ENCODE results near the gene MSH5. TPM values are rescaled to one million over a fixed set of nuclear protein-coding genes. Genes with fewer than 3 reads are reported as not detected.

Gene MSH5
- total and polyA plus RNA-seq, 2 of the 13 experiments (the other 11 are each of a cell fraction or from before 2014, with no cell fraction given): 10.2 to 38.7 TPM

- no peak for TF ChIP-seq RARG (CRISPR knock-in tag; IDR thresholded peaks at IDR 0.05; ENCODE audit: low read depth)
- TF ChIP-seq HNF1A (IDR thresholded peaks at IDR 0.05; ENCODE audit: low read depth): no peak
- 0 out of 2 replicates have a peak, but pooled peaks have one; percentile 17 for TF ChIP-seq HNF1A (CRISPR knock-in tag; IDR thresholded peaks at IDR 0.05; ENCODE audit: borderline replicate concordance)
- TF ChIP-seq IKZF1 (IDR thresholded peaks at IDR 0.05): no peak
- peak; percentile 61 for TF ChIP-seq ELF1 (CRISPR knock-in tag; IDR thresholded peaks at IDR 0.05)
- peak; percentile 66 for TF ChIP-seq ZNF687 (CRISPR knock-in tag; IDR thresholded peaks at IDR 0.05)
- TF ChIP-seq ZNF484 (CRISPR knock-in tag; IDR thresholded peaks at IDR 0.05; ENCODE audit: borderline replicate concordance, low read depth): no peak
- TF ChIP-seq, protein P1, sequence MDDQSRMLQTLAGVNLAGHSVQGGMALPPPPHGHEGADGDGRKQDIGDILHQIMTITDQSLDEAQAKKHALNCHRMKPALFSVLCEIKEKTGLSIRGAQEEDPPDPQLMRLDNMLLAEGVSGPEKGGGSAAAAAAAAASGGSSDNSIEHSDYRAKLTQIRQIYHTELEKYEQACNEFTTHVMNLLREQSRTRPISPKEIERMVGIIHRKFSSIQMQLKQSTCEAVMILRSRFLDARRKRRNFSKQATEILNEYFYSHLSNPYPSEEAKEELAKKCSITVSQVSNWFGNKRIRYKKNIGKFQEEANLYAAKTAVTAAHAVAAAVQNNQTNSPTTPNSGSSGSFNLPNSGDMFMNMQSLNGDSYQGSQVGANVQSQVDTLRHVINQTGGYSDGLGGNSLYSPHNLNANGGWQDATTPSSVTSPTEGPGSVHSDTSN (CRISPR knock-in tag; IDR thresholded peaks at IDR 0.05; ENCODE audit: borderline replicate concordance): no peak
- TF ChIP-seq JDP2 (CRISPR knock-in tag; IDR thresholded peaks at IDR 0.05; ENCODE audit: borderline replicate concordance): no peak
- no peak for TF ChIP-seq ZNF282 (IDR thresholded peaks at IDR 0.05; ENCODE audit: partially characterized antibody)
- TF ChIP-seq SKI (IDR thresholded peaks at IDR 0.05; ENCODE audit: partially characterized antibody): no peak
- TF ChIP-seq, protein P2, sequence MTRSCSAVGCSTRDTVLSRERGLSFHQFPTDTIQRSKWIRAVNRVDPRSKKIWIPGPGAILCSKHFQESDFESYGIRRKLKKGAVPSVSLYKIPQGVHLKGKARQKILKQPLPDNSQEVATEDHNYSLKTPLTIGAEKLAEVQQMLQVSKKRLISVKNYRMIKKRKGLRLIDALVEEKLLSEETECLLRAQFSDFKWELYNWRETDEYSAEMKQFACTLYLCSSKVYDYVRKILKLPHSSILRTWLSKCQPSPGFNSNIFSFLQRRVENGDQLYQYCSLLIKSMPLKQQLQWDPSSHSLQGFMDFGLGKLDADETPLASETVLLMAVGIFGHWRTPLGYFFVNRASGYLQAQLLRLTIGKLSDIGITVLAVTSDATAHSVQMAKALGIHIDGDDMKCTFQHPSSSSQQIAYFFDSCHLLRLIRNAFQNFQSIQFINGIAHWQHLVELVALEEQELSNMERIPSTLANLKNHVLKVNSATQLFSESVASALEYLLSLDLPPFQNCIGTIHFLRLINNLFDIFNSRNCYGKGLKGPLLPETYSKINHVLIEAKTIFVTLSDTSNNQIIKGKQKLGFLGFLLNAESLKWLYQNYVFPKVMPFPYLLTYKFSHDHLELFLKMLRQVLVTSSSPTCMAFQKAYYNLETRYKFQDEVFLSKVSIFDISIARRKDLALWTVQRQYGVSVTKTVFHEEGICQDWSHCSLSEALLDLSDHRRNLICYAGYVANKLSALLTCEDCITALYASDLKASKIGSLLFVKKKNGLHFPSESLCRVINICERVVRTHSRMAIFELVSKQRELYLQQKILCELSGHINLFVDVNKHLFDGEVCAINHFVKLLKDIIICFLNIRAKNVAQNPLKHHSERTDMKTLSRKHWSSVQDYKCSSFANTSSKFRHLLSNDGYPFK (CRISPR knock-in tag; IDR thresholded peaks at IDR 0.05; ENCODE audit: borderline replicate concordance): peak; percentile 39; the same call in 1 of the 2 replicates
- no peak for TF ChIP-seq SYNCRIP (IDR thresholded peaks at IDR 0.05; ENCODE audit: insufficient read depth, low read depth, low read length)
- no peak for TF ChIP-seq SSRP1 (CRISPR knock-in tag; IDR thresholded peaks at IDR 0.05)
- no peak for TF ChIP-seq GTF2F1 (IDR thresholded peaks at IDR 0.05; ENCODE audit: low read length)
- no peak for TF ChIP-seq ZNF382 (CRISPR knock-in tag; IDR thresholded peaks at IDR 0.05; ENCODE audit: borderline replicate concordance)
- TF ChIP-seq CAMTA2 (CRISPR knock-in tag; IDR thresholded peaks at IDR 0.05; ENCODE audit: borderline replicate concordance): no peak
These were observed 30.0 kb downstream of the MSH5 start (continued) for GRCh38 chr6:31769684-31770371.

Measured in HepG2 (cell line).